Stimulated activated naive CD4-positive, alpha-beta T cell treated with Interleukin-2 at 50 U/mL for 16 hours (primary cell): Measurements from ENCODE around the gene WDR6.

Experiments
- DNase-seq: peaks from one replicate; lab custom pipeline; 2025; lab: John Stamatoyannopoulos, UW

Gene WDR6, protein sequence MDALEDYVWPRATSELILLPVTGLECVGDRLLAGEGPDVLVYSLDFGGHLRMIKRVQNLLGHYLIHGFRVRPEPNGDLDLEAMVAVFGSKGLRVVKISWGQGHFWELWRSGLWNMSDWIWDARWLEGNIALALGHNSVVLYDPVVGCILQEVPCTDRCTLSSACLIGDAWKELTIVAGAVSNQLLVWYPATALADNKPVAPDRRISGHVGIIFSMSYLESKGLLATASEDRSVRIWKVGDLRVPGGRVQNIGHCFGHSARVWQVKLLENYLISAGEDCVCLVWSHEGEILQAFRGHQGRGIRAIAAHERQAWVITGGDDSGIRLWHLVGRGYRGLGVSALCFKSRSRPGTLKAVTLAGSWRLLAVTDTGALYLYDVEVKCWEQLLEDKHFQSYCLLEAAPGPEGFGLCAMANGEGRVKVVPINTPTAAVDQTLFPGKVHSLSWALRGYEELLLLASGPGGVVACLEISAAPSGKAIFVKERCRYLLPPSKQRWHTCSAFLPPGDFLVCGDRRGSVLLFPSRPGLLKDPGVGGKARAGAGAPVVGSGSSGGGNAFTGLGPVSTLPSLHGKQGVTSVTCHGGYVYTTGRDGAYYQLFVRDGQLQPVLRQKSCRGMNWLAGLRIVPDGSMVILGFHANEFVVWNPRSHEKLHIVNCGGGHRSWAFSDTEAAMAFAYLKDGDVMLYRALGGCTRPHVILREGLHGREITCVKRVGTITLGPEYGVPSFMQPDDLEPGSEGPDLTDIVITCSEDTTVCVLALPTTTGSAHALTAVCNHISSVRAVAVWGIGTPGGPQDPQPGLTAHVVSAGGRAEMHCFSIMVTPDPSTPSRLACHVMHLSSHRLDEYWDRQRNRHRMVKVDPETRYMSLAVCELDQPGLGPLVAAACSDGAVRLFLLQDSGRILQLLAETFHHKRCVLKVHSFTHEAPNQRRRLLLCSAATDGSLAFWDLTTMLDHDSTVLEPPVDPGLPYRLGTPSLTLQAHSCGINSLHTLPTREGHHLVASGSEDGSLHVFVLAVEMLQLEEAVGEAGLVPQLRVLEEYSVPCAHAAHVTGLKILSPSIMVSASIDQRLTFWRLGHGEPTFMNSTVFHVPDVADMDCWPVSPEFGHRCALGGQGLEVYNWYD

DNA sequence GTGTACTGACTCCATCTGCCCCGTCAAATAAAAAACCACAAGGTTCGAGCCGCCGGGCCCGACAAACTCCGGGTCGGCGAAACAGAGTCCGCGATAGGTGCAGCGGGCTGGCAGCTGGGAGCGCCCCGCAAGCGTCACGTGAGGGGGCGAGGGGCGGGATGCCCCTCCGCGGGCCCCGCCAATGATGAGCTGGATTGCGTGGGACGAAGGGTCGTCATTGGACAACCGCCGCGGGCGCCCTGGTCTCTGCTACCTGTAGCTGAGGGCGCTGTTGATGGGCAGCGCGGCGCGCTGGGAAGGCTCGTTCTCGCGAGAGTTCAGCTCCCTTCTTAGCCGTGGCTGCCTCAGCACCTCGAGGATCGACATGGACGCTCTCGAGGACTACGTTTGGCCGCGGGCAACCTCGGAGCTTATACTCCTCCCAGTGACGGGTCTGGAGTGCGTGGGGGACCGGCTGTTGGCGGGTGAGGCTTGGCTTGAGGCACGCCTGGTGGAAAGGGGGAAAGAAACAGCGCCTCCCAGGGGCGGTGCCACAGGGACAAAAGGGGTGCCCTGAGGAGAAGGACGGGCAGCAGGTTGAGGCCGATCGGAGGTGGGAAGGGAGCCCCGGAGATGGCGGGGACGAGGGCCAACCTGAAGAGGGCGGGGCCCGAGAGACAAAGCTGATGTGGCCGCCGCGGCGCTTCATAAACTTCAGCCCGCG is at the start of gene WDR6:
TSS of gene WDR6 (plus strand) at position 324 of the 703 bp plus-strand sequence. CDS start at position 365, 41 bp downstream.
- DNase-seq, result peak; percentile 97

DNA sequence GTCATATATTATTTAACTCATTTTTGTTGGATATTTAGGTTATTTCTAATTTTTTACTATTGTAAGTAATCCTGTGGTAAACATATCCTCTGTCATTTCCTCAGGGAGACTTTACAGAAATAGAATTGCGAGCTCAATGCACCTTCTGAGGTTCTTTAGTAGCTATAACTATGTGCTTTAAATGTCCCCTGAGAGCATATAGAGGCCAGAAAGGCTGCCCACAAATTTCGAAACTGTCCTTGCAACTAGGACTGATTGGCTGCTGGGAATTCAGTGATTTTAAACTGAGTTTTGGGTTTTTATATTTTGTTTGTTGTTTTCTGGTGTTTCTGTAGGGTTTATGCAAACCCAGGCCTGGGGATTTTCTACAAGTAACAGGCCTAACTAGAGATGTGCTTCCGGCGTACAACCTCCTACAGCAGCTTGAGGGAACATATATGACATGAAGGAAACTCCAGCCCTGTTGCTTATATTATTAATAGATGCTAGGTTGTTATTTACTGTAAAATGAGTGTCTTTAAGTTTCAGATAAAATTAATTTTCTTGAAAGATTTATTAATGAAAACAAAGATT is 46.3 kb upstream of the WDR6 start:
- no peak for DNase-seq

DNA sequence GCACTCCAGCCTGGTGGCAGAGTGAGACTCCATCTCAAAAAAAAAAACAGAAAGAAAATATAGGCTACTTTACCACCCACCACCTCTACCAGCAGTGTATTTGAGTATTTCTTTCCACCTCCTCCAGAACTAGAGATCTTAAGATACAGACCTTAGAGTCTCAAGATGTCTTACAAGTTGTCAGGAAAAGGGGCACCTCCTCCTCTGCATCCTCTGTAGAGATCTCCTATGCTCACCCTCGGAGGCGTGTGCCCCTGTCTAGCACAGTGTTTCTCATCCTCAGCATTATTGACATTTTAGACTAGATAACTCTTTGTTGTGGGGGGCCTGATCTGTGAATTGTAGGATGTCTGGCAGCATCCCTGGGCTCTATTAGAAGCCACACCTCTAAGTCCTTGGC is 44.9 kb upstream of the WDR6 start:
- no peak for DNase-seq

DNA sequence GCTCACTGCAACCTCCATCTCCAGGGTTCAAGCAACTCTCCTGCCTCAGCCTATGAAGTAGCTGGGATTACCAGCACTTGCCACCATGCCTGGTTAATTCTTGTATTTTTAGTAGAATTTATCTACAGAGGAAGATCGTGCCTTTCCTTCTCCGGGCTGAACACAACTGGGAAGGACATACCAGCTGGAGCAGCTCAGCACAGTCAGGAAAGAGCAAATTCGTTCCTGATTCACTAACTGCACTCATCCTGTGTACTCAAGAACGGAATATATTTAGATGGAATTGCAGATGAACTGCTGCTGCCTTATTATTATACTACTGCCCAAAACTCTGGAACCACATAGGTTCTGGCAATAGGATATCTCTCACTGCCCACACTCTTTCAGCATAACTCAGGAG is 44.3 kb upstream of the WDR6 start:
- DNase-seq, result no peak

DNA sequence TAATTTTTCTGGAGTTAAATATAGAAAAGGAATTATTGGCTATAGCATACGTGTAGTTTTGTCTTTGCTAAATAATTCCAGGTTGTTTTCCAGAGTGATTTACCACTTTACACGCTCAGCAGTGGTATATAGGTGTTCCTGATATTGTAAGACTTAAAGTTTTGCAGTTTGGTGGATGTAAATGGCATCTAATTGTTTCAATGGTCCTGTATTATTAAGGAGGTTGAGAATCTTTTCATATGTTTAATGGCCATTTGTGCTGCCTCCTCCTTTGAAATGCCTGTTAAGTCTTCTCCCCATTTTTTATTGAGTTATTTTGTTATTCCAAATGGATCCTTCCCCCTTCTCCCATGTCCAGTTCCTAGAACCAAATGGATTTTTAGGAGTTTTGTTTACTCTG is 43.6 kb upstream of the WDR6 start:
- DNase-seq, result no peak

DNA sequence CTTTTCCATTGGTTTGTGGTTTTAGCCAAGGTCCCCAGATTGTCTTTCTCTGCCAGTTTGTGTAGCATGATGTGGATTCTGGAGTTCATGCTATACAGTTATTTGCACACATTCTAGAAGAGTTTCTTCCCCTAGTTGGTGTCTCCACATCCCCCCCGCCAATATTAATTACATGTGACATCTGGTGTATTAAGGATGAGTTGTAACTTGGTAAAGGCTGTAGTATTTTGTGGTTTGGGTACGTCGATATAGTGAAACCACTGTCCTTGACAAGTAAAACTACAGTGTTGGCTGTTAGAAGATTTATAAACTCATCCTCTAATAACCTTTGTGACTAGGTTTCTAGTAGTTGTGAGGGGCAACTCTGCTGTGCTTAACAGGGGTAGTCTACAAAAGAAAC is 40.8 kb upstream of the WDR6 start:
- DNase-seq, result no peak

DNA sequence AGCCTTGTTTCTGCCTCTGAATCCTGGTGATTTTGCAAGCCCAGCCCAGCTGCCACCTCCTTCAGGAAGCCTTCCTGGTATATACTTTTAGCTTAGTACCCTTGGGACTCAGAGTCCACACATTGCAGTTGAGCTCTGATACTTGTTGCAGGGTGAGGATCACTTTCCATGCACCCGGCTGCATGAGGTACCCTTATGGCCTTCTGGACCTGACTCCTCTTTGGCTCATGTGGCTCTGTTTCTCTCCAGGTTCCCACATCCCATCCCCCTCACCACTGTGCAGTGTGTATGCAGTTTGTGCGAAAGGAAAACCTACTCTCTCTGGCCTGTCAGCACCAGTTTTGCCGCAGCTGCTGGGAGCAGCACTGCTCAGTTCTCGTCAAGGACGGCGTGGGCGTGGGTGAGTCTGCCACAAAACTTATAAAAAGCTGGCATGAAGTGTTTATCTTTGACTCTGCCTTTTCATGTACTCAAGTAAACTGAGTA is 40.3 kb upstream of the WDR6 start:
- DNase-seq, result peak; percentile 50

DNA sequence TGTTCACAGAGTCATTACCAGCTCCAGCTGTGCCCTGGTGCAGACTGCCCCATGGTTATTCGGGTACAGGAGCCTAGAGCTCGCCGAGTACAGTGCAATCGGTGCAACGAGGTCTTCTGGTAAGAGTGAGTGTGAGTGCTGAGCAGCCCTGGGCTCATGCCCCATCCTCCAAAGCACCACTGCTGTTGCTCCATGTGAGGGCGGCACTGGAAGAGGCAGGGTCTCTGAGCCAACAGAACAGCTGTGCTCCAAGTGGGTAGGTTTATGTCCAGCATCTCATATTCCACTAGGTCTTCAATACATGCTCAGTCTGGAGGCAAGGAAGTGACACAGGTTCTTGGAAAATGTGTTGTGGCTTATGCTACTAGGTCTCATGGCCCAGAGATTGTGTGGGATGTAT is 36.6 kb upstream of the WDR6 start:
- no peak for DNase-seq

DNA sequence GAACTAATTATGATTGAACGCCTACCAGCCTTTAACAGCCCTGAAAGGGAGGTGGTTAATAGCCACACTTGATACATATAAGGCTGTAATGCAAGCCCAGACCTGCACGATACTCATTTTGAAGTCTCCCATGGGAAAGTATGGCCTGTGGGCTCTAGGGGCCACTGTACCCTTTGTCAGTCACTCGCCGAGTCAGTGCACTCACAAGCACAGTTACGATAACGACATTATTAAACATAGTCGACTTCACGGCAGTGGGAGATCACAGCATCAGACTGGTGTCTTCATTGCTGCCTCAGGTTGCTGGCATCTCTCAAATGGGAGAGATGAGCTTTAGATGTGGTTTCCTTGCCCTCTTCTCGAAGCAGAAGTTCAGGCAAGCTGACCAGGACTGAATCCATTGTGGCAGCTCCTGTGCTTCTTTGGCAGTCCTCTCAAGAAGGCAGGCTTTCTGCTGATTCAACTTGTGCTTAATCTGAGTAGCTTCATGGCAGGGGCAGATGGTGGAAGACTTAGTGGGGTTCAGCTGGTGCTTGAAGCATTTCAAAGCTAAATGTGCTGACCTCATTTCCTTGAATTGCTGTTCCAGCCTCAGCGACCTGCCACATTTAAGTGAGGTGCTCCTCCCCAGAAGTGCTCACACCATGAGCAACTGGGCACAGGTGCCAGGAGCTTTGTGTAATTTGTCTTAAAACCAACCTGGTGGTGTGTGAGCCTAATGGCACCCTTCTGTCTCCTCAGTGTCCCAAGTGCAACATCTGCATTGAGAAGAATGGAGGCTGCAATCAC is 32.9 kb upstream of the WDR6 start:
- no peak for DNase-seq

DNA sequence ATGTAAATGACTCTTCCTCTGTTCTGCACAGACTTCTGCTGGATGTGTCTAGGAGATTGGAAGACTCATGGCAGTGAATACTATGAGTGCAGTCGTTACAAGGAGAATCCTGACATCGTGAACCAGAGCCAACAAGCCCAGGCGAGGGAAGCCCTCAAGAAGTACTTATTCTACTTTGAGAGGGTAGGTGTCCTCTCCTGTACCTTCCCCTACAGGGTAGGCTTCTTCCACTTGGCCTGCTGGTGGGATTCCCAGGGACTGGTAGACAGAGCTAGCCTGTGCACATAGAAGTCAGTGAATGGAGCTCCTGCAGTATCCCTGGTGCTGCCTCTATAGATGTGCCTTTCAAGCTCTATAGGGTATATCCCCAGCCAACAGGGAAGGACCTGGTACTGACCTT is 27.7 kb upstream of the WDR6 start:
- no peak for DNase-seq

DNA sequence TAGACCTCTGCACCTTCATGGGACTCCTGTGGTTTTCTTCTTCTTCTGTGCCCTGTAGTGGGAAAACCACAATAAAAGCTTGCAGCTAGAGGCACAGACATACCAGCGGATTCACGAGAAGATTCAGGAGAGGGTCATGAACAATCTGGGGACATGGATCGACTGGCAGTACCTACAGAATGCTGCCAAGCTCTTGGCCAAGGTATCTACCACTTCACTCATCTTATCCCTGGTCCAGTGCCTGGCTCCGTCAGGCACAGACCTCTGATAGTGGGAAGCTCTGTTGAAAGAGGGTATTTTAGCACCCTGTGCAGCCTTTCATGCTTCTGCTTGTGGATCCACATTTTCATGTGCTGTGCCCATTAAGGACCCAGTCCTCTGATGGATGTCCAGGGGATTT is 26.9 kb upstream of the WDR6 start:
- DNase-seq, result no peak

DNA sequence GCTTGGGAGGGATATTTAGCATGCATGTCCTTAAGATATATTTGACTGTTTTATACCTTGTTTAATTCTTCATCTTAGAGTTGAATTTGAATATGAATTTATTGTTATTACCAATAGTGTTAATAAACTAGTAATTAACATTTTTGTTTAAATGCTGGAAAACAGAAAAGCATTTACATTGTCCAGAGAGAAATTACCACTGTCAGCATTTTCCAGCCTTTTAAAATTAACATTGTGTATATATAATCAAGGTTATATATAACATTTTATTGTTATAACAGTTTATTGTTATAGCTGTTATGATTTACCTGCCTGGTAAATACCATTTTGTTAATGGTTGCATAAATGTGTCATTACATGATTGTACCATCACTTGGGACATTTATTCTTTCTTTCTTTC is 25.2 kb upstream of the WDR6 start:
- no peak for DNase-seq

DNA sequence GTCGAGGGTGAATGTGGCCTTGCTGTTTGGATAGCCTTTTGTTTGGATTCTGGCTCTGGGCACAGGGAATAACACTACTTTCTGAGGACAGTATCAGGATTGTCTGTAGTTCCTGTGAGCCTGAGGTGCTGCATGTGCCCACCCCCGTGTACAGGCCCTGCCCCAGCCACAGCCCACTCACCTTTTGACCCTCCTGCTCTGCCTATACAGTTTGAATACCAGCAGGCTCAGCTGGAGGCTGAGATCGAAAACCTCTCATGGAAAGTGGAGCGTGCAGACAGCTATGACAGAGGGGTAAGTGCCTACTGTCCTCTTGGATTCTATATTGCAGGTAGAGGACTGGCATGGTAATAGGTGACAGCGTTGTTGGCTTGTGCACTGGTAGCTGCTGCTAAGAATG is 24.5 kb upstream of the WDR6 start:
- no peak for DNase-seq

DNA sequence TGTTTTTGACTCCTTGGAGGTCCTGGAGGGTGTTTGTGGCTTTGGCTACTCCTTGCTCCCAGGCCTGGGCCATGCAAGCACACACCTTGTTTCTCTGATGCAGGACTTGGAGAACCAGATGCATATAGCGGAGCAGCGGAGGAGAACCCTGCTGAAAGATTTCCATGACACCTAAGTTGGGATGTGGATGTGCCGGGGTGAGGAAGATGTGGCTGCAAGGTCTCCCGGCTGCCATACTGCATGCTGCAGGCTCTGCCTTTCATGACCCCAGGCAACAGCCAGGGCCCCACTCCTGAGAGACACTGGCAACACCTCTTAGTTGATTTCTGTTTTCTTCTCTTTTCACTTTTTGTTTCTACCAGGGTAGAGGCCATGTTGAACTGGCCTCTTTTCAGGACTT is 24.1 kb upstream of the WDR6 start:
- DNase-seq, result no peak

DNA sequence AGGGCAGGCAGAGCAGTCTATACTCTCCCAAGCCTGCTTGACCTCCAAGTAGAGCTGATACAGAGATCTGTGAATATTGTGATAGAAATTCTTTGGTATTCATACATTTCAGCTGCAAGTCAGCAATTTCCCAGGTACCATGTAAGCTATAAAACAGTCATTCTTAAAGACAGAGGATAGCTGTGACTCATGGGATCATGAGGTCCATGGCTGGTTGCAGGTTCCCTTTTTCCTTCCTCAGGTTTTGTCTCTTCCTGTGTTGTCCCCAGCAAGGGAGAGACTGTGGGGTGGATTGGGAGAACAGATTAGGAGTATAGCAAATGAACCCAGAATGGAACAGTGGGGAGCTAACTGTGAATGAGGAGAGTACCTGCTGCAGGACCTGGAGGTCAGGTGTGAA is 22.5 kb upstream of the WDR6 start:
- no peak for DNase-seq

DNA sequence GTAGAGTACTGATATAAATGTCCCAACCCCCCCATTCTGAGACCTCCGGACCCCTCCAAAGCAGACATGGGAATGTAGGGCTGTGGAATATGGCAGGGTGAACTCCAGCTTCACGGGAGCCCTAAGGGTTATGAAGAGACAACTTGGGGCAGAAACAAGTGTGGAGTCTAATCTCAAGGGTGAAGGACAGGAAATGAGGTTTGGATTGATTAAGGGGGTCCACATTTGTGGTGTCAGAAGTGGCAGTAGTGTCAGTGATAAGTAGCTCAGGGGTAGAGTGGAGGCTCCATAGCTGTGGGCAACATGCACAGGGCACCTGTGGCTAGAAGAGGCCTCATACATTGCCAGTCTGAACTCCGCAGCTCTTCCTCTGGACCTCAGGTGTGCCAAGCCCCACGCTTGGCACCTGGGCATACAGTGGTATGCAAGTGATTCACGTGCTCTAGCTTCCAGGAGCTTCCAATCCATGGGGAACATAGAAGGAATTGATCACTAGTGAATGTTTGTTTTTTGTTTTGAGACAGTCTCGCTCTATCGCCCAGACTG is 21.3 kb upstream of the WDR6 start:
- no peak for DNase-seq

DNA sequence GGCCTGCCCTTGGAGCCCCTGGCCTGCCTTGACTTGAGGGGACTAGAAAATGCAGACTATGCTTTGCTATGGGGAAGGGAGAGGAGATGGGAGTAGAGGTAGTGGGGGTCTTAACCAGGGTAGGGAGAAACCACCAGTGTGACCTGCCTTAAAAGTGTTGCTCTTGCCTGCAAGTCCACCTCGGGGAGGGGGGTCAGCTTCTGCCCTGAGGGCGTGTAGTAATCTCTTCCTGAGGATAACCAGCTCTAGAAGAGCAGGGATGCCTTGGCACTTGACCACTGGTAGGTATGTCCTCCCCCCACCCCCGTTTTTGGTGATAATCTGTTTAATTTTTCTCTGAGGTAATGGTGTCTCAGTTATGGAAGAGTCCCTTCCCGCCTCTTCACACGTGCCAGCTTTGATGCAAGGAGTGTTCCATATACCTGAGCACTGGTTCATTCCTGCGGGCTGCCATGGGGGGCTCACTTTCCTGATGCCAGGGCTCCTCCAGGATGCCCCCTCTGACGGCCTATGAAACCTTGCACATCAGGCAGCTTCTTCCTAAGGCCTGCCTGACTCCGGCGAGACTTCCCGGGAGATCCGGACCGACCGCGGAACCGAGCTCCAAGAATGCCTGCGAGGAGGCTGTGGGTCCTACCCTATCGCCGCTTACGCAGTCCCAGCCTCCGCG is 17.9 kb upstream of the WDR6 start:
- DNase-seq, result no peak

DNA sequence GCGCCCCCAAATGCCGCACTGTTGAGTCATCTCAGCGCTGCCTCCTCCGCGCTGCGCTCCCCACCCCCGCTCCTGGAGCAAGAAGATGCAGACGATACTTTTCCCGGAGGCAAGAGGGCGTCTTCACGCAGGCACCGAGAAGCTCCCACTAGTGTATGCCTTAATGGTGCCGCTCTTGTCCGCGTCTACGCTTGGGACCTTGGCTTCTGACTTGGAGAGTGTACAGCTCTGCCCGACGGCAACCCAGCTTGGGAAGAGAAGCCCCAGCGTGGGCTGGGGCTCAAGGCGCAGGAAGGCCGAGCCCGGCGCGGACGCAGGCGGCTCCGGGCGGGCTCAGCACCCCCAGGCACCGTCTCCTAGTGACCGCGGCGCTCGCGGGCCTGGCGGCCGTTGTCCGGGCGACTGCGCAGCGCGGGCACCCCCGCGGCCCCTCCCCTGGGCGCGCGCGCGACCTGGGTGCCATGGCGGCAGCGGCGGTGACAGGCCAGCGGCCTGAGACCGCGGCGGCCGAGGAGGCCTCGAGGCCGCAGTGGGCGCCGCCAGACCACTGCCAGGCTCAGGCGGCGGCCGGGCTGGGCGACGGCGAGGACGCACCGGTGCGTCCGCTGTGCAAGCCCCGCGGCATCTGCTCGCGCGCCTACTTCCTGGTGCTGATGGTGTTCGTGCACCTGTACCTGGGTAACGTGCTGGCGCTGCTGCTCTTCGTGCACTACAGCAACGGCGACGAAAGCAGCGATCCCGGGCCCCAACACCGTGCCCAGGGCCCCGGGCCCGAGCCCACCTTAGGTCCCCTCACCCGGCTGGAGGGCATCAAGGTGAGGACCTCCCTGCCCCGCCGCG is 17.2 kb upstream of the WDR6 start, which contains the start of gene P4HTM:
TSS of gene P4HTM (plus strand) at position 446 of the 840 bp plus-strand sequence. CDS start at position 462, 16 bp downstream.
- DNase-seq, result peak; percentile 80
